AG09309 (cell line): Measurements from ENCODE around the gene VPREB3.

Source experiments
- DNase-seq: peaks from one replicate; pipeline ENCODE4 v3.0.0-alpha.2; 2010; ENCODE audit warnings: low read depth
- H3K4me3 ChIP-seq: 2 replicates; pipeline ENCODE4 v1.5.1; 2011; ENCODE audit warnings: mild to moderate bottlenecking, low read depth, low read length, moderate library complexity; ENCODE audit not compliant: control insufficient read depth
- TF ChIP-seq, protein P1 (sequence below): IDR thresholded peaks from 2 replicates; pipeline ENCODE4 v1.5.1; 2011; ENCODE audit warnings: mild to moderate bottlenecking, low read depth, low read length, inconsistent platforms; ENCODE audit not compliant: insufficient read depth, control insufficient read depth; ENCODE audit errors: missing control alignments

The VPREB3 gene

DNA sequence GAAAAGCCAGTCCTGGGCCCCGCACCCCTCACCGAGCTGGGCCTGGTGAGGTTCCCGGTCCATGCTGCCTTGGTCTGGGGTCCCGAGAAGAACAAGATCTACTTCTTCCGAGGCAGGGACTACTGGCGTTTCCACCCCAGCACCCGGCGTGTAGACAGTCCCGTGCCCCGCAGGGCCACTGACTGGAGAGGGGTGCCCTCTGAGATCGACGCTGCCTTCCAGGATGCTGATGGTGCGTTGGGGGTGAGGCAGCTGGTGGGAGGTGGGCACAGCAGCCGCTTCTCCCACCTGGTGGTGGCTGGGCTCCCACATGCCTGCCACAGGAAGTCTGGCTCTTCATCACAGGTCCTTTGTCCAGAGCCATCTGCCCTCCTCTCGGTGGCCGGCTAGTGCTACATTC lies 28.0 kb upstream of the VPREB3 start:
- no peak for DNase-seq
- H3K4me3 ChIP-seq: no peak overlapping the region
- TF ChIP-seq, protein P1, sequence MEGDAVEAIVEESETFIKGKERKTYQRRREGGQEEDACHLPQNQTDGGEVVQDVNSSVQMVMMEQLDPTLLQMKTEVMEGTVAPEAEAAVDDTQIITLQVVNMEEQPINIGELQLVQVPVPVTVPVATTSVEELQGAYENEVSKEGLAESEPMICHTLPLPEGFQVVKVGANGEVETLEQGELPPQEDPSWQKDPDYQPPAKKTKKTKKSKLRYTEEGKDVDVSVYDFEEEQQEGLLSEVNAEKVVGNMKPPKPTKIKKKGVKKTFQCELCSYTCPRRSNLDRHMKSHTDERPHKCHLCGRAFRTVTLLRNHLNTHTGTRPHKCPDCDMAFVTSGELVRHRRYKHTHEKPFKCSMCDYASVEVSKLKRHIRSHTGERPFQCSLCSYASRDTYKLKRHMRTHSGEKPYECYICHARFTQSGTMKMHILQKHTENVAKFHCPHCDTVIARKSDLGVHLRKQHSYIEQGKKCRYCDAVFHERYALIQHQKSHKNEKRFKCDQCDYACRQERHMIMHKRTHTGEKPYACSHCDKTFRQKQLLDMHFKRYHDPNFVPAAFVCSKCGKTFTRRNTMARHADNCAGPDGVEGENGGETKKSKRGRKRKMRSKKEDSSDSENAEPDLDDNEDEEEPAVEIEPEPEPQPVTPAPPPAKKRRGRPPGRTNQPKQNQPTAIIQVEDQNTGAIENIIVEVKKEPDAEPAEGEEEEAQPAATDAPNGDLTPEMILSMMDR: no peak

DNA sequence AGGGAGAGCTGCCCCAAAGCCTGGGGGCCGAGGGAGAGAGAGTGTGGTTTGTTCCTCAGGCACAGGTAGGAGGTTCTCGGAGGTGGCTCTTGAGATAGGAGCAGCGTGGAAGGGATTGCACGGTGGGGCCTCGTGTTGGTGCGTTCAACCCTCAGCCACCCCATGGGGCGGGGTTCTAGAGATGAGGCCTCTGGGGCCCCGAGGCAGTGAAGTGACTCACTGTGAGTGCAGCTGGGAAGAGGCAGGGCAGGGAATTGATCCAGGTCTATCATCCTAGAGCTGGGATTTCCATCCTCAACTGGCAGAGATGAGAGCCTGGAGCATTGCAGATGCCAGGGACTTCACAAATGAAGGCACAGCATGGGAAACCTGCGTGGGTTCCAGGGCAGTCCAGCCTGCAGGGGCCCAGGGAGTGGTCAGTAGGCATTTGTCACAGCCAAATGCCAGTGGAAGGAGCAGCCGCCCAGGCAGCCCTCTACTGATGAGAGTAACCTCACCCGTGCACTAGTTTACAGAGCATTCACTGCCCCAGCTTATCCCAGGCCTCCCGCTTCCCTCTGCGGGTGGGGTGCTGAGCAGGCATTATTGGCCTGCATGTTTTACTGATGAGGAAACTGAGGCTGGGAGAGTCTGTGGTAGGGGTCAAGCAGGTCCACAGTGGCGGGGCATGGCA lies 27.4 kb upstream of the VPREB3 start:
- TF ChIP-seq, protein P1: no peak
- H3K4me3 ChIP-seq: no peak overlapping the region
- no peak for DNase-seq

DNA sequence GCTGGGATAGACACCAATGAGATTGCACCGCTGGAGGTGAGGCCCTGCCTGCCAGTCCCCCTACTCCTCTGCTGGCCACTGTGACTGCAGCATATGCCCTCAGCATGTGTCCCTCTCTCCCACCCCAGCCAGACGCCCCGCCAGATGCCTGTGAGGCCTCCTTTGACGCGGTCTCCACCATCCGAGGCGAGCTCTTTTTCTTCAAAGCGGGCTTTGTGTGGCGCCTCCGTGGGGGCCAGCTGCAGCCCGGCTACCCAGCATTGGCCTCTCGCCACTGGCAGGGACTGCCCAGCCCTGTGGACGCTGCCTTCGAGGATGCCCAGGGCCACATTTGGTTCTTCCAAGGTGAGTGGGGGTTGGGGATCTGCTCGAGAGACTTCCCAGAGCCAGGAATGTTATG lies 26.8 kb upstream of the VPREB3 start:
- no peak overlapping the region for H3K4me3 ChIP-seq

DNA sequence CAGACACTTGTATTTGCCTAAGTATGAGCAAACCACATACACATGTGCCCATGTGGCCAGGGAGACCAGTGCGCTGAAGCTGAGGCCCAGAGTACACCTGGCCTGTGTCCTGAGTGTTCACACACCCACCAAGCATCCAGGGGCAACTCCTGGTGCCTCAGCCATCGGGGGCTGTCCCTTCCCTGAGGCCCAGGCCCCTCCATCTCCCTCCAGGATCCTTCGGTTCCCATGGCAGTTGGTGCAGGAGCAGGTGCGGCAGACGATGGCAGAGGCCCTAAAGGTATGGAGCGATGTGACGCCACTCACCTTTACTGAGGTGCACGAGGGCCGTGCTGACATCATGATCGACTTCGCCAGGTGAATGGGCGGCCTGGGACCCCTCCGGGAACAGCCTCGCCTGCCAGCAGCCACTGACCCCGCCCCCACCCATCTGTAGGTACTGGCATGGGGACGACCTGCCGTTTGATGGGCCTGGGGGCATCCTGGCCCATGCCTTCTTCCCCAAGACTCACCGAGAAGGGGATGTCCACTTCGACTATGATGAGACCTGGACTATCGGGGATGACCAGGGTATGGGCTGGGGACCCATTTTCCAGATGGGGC lies 26.0 kb upstream of the VPREB3 start:
- DNase-seq: no peak
- TF ChIP-seq, protein P1: no peak
- H3K4me3 ChIP-seq: no peak overlapping the region

More for the DNA sequence above, 26.8 kb upstream of the VPREB3 start:
- no peak for DNase-seq
- TF ChIP-seq, protein P1: no peak

DNA sequence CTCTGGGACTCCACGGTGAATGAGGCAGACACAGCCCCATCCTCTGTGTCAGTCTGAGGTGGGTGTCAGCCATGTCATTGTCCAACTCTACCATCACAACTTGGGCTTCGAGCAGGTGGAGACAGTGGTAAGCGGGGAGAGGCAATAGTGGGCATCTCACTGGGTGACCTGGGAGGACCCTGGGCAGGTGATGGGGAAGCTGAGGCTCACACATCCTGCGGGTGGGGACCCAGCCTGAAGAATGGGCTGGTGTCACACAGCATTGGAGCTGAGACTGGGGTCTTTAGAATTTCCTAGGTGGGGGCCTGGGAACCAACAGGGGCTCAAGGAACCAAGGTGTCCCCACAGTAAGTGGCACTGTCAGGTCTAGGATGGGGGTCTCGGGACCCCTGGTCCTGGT lies 25.5 kb upstream of the VPREB3 start:
- TF ChIP-seq, protein P1: no peak
- no peak overlapping the region for H3K4me3 ChIP-seq
- no peak for DNase-seq

DNA sequence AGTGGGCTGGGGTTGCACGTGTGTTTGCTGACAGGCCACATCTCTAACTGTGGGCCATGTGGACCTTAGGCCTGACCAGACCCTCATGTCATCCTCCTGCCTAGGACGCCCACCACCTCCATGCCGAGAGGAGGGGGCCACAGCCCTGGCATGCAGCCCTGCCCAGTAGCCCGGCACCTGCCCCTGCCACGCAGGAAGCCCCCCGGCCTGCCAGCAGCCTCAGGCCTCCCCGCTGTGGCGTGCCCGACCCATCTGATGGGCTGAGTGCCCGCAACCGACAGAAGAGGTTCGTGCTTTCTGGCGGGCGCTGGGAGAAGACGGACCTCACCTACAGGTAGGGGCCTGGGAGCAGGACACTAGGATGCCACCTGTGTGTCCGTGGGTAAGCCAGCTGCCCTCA lies 24.9 kb upstream of the VPREB3 start:
- TF ChIP-seq, protein P1: no peak
- DNase-seq: no peak
- H3K4me3 ChIP-seq: no peak overlapping the region

DNA sequence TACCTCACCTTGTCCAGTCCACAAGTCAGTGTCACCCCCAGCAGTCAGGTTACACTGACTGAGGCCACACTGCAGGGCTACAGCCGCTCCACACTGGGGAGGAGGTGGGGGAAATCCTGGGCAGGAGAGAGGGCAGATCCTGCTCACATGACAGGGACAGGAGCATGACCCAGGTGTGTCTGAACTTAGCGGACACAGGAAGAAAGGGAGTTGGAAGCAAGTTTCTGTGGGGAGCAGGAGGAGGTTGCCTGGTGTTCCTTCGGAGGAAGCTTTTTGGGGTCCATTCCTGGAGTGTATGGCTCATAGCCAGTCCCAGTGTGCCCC lies 24.3 kb upstream of the VPREB3 start:
- TF ChIP-seq, protein P1: no peak
- no peak overlapping the region for H3K4me3 ChIP-seq
- no peak for DNase-seq
